ENCODE results near the gene LRRIQ1.

DNA sequence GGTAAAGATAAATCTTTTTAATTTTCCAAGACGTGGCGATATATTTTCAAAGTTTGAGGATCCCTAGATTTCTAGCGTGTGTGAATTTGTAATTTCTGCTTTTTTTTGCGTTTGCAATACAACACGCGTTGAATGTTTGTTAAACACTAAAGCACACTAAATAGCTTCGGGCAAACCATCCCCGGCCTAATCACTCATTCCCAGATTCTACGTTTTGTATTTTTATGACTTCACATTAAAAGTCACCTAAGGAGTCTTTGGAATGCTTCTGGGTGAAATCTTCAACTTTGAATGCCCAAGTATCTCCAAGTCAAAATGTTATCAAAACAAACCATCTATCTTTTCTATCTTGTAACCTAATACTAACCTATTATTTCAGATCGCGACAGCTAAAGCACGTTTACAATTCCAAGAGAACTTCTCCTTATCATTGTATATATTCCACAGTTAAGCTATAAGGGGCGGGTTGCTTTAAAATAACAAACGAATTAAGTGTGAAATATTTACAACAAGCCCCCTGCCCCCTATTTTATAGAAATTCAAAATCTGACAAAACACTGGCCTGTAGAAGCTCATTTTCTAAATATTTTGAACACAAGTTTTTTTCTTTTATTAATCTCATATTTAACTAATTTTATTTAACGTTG, 245.0 kb downstream of the LRRIQ1 start:
- TF ChIP-seq EZH2 (optimal IDR thresholded peaks at IDR 0.05; ENCODE audit: low read depth, low read length): no peak
- TF ChIP-seq, protein P1, sequence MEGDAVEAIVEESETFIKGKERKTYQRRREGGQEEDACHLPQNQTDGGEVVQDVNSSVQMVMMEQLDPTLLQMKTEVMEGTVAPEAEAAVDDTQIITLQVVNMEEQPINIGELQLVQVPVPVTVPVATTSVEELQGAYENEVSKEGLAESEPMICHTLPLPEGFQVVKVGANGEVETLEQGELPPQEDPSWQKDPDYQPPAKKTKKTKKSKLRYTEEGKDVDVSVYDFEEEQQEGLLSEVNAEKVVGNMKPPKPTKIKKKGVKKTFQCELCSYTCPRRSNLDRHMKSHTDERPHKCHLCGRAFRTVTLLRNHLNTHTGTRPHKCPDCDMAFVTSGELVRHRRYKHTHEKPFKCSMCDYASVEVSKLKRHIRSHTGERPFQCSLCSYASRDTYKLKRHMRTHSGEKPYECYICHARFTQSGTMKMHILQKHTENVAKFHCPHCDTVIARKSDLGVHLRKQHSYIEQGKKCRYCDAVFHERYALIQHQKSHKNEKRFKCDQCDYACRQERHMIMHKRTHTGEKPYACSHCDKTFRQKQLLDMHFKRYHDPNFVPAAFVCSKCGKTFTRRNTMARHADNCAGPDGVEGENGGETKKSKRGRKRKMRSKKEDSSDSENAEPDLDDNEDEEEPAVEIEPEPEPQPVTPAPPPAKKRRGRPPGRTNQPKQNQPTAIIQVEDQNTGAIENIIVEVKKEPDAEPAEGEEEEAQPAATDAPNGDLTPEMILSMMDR (IDR thresholded peaks at IDR 0.05; ENCODE audit: low read length): no peak
